RWPE2 (cell line): ENCODE results near the gene CRYBB1.

Source experiments
- ATAC-seq: fragments of 200-7000 bp; cut with Tn5 transposase; 3 replicates; pipeline ENCODE4 v1.9.1; 2021; ENCODE audit warnings: low read depth
- DNase-seq: peaks from one replicate; pipeline ENCODE4 v3.0.0-alpha.2; 2020; ENCODE audit warnings: low spot score
- H3K27ac ChIP-seq: fragments of 450-650 bp; 2 replicates; pipeline ENCODE4 v1.5.1; 2017; ENCODE audit warnings: mild to moderate bottlenecking; ENCODE audit not compliant: poor library complexity, severe bottlenecking
- H3K27me3 ChIP-seq: fragments of 250-450 bp; sonication (Bioruptor Pico); 2 replicates; pipeline ENCODE4 v1.5.1; 2021; ENCODE audit warnings: mild to moderate bottlenecking, moderate library complexity; ENCODE audit not compliant: insufficient read depth, poor library complexity, severe bottlenecking
- H3K36me3 ChIP-seq: fragments of 250-450 bp; sonication (Bioruptor Pico); 2 replicates; pipeline ENCODE4 v1.5.1; 2020; ENCODE audit warnings: low read depth, mild to moderate bottlenecking, moderate library complexity
- H3K4me1 ChIP-seq: fragments of 250-450 bp; sonication (Bioruptor Pico); 2 replicates; pipeline ENCODE4 v1.5.1; 2021; ENCODE audit warnings: mild to moderate bottlenecking, moderate library complexity; ENCODE audit not compliant: insufficient read depth, poor library complexity, severe bottlenecking
- H3K4me3 ChIP-seq: fragments of 250-450 bp; sonication (Bioruptor Pico); 2 replicates; pipeline ENCODE4 v1.5.1; 2021; ENCODE audit warnings: mild to moderate bottlenecking, moderate library complexity; ENCODE audit not compliant: severe bottlenecking
- H3K9me3 ChIP-seq: fragments of 250-450 bp; sonication (Bioruptor Pico); 2 replicates; pipeline ENCODE4 v1.5.1; 2021; ENCODE audit warnings: mild to moderate bottlenecking, moderate library complexity; ENCODE audit not compliant: severe bottlenecking
- TF ChIP-seq, protein P1 (sequence below): fragments of 450-650 bp; IDR thresholded peaks from one replicate; pipeline ENCODE4 v1.5.1; 2017; ENCODE audit warnings: mild to moderate bottlenecking, moderate library complexity; ENCODE audit not compliant: poor library complexity, severe bottlenecking

Gene CRYBB1

DNA sequence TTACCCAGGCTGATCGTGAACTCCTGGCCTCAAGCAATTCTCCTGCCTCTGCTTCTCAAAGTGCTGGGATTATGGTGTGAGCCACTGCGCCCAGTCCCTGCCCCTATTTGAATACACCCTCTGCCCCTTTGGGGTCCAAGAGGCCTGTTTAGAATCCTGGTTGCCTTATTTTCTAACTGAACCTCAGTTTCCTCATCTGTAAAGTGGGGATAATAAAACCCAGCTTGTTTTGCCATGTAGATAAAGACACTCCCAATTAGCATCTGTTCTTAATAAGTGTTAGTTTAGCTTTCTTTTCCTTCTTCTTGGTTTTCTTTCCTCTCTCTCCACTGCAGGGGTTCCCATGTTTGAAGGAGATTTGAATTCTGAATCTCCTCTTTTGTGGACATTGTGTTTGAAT, 44.3 kb upstream of the CRYBB1 start:
- TF ChIP-seq, protein P1, sequence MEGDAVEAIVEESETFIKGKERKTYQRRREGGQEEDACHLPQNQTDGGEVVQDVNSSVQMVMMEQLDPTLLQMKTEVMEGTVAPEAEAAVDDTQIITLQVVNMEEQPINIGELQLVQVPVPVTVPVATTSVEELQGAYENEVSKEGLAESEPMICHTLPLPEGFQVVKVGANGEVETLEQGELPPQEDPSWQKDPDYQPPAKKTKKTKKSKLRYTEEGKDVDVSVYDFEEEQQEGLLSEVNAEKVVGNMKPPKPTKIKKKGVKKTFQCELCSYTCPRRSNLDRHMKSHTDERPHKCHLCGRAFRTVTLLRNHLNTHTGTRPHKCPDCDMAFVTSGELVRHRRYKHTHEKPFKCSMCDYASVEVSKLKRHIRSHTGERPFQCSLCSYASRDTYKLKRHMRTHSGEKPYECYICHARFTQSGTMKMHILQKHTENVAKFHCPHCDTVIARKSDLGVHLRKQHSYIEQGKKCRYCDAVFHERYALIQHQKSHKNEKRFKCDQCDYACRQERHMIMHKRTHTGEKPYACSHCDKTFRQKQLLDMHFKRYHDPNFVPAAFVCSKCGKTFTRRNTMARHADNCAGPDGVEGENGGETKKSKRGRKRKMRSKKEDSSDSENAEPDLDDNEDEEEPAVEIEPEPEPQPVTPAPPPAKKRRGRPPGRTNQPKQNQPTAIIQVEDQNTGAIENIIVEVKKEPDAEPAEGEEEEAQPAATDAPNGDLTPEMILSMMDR, result no peak
- DNase-seq (no peak), ATAC-seq (no peak)
- peaks cover 11% of the 10 kb centered on the region for H3K4me1 ChIP-seq
- H3K4me3 ChIP-seq, result no peak overlapping the region
- H3K36me3 ChIP-seq, result no peaks in the 10 kb centered on the region
- H3K27me3 ChIP-seq, result peaks cover 15% of the 10 kb centered on the region
- H3K27ac ChIP-seq, result no peak overlapping the region
- H3K9me3 ChIP-seq, result no peaks in the 10 kb centered on the region

GRCh38 chr22:26660961-26661578, 43.2 kb upstream of the CRYBB1 start:
- ATAC-seq (no peak), DNase-seq (no peak)
- H3K27me3 ChIP-seq, result peaks cover 21% of the 10 kb centered on the region
- no peak overlapping the region for H3K27ac ChIP-seq
- no peak overlapping the region for H3K4me3 ChIP-seq
- H3K36me3 ChIP-seq, result no peaks in the 10 kb centered on the region
- TF ChIP-seq, protein P1, result no peak
- H3K4me1 ChIP-seq, result peaks cover 11% of the 10 kb centered on the region
- H3K9me3 ChIP-seq, result no peaks in the 10 kb centered on the region

- Histone ChIP-seq H3K36me3 (no peaks in the 10 kb centered on the region), H3K27me3 (peaks cover 21% of the 10 kb centered on the region), H3K4me1 (peaks cover 11% of the 10 kb centered on the region), H3K9me3 (no peaks in the 10 kb centered on the region), H3K27ac (no peak overlapping the region), H3K4me3 (no peak overlapping the region)
- TF ChIP-seq, protein P1, result no peak
- DNase-seq, result no peak
- no peak for ATAC-seq
These were observed 42.5 kb upstream of the CRYBB1 start for GRCh38 chr22:26660356-26660755.

DNA sequence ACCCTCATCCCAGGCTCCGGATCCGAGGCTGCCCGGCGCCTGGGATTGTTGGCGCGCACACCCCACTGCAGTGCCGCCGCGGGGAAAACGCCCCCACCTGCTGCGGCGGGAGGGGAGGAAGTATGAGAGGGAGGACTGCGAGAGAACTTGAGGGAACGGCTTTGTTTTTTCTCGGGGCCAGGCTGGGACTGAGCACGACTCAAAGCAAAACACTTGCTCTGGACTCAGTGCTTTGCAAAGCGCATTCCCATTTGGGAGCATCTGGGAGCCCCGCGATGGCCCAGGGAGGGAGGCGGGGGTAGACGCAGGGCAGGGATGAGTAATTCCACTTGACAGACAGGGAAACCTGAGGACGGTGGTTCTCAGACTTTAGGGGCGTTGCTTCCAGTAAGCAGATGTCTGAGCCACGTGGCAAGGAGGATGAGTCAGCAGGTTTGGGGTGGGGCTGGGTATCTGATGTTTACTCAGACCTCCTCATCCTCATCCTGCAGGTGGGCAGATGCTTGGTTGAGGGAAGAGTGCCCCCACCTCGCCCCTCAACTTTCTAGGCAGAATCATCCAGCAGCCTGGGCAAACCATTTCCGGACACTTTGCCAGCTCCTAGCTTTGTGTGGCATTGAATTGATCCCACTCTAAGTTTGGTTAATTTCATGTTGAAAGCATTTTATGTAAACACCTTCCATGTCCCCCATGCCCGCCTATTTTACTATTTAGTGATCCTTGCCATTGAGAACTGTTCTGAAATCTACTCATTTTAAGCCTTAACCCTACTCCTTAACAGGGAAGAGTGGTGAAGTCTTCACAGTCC, 41.0 kb upstream of the CRYBB1 start:
- peak; percentile 95 for ATAC-seq
- Histone ChIP-seq H3K9me3 (no peaks in the 10 kb centered on the region), H3K27ac (peak overlapping the region; percentile 13), H3K4me3 (peak overlapping the region; percentile 9), H3K4me1 (peaks cover 11% of the 10 kb centered on the region), H3K36me3 (no peaks in the 10 kb centered on the region), H3K27me3 (peaks cover 21% of the 10 kb centered on the region)
- peak; percentile 93 for DNase-seq
- TF ChIP-seq, protein P1, result no peak

- Histone ChIP-seq H3K27ac (no peak overlapping the region), H3K36me3 (no peaks in the 10 kb centered on the region), H3K4me1 (peaks cover 11% of the 10 kb centered on the region), H3K27me3 (peaks cover 21% of the 10 kb centered on the region), H3K4me3 (no peak overlapping the region), H3K9me3 (no peaks in the 10 kb centered on the region)
- ATAC-seq, result no peak
- no peak for DNase-seq
- TF ChIP-seq, protein P1, result no peak
These were observed 40.3 kb upstream of the CRYBB1 start for GRCh38 chr22:26658161-26658560.
